Stimulated activated naive CD8-positive, alpha-beta T cell treated with anti-CD3 and anti-CD28 coated beads, Interleukin-15, Interleukin-2, amounts not matched to agents 100 U/mL and 50 U/mL, for 24 hours (primary cell): ENCODE results near the gene NGFR.
"Not testable (repeated sequence)": the region's sequence is repeated elsewhere in the genome, so short reads cannot be mapped to it uniquely, and the experiment has no call there.

Experiments
- ATAC-seq: fragments of 150-1000 bp; cut with Tn5 transposase; one replicate; pipeline ENCODE4 v1.10.0; 2021
- DNase-seq: peaks from one replicate; pipeline ENCODE4 v3.0.0; 2021

The NGFR gene

GRCh38 chr17:49546546-49547535 is 51.7 kb downstream of the NGFR start:
- DNase-seq (no peak), ATAC-seq (no peak)

- DNase-seq (no peak), ATAC-seq (no peak)
These were observed 52.5 kb downstream of the NGFR start for GRCh38 chr17:49547566-49547965.

- DNase-seq (no peak), ATAC-seq (no peak)
These were observed 53.0 kb downstream of the NGFR start for GRCh38 chr17:49548051-49548505.

- no peak for DNase-seq
- ATAC-seq = no peak
These were observed 53.6 kb downstream of the NGFR start for GRCh38 chr17:49548506-49549310.

- ATAC-seq = no peak
These were observed 54.2 kb downstream of the NGFR start for GRCh38 chr17:49549311-49549605.

GRCh38 chr17:49549691-49550678 is 54.9 kb downstream of the NGFR start:
- ATAC-seq = no peak
- DNase-seq = no peak

More at GRCh38 chr17:49549311-49549605, 54.2 kb downstream of the NGFR start:
- no peak for DNase-seq

GRCh38 chr17:49550764-49551163 is 55.7 kb downstream of the NGFR start:
- not testable (repeated sequence) for DNase-seq, ATAC-seq

GRCh38 chr17:49551221-49552069 is 56.4 kb downstream of the NGFR start:
- DNase-seq (no peak), ATAC-seq (no peak)

GRCh38 chr17:49552070-49552751 is 57.1 kb downstream of the NGFR start:
- no peak for ATAC-seq
- no peak for DNase-seq

GRCh38 chr17:49553676-49554335 is 58.7 kb downstream of the NGFR start:
- DNase-seq (no peak), ATAC-seq (no peak)

GRCh38 chr17:49554694-49555494 is 59.8 kb downstream of the NGFR start:
- ATAC-seq = no peak
- no peak for DNase-seq

- no peak for DNase-seq
- no peak for ATAC-seq
These were observed 60.6 kb downstream of the NGFR start for GRCh38 chr17:49555495-49556222.

GRCh38 chr17:49556223-49556943 is 61.3 kb downstream of the NGFR start:
- peak; percentile 91 for DNase-seq
- peak; percentile 96 for ATAC-seq

- DNase-seq = no peak
- ATAC-seq = no peak
These were observed 62.4 kb downstream of the NGFR start for GRCh38 chr17:49557312-49558024.
